Mesenteric fat pad (tissue), 1 donor: ENCODE data around the gene SMOC2. TPM values are rescaled to one million over a fixed set of nuclear protein-coding genes. Genes with fewer than 3 reads are reported as not detected.
"Not testable (repeated sequence)": the region's sequence is repeated elsewhere in the genome, so short reads cannot be mapped to it uniquely, and the experiment has no call there.

Experiments
- DNase-seq: peaks from one replicate; pipeline ENCODE4 v3.0.0-alpha.2; 2020; ENCODE audit warnings: low spot score
- total RNA-seq: library from RNA; stranded (reverse); fragmentation: NEBNext Ultra II Directional; extraction: Animal tissue kit (Norgen Biotek cat#: 25700); gene quantifications from one replicate; pipeline ENCODE4 v1.2.1, GENCODE V29; 2021
- donor health status: DM: yes; HTN: yes; CAD: no.

The SMOC2 gene
- total RNA-seq, 1 donor from 2014 or later: 46.3 TPM

DNA sequence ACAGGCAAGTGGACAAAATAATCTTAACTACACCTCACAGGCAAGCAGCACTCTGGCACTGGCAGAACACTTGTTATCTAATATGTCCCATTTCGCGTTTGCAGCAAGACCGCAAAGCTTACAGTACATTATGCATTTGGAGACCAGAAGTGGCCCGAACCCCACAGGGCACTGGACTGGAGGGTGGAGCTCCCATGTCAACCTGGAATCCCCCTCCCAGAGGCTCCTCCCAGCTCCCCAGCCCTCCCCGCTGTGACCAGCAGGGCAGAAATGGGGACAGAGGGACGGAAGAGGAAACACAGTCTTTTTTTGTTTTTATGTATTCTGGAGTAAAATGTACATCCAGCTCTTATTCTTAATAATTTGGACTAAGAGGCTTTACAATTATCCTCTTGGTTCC lies 263.7 kb downstream of the SMOC2 start:
- DNase-seq: no peak

DNA sequence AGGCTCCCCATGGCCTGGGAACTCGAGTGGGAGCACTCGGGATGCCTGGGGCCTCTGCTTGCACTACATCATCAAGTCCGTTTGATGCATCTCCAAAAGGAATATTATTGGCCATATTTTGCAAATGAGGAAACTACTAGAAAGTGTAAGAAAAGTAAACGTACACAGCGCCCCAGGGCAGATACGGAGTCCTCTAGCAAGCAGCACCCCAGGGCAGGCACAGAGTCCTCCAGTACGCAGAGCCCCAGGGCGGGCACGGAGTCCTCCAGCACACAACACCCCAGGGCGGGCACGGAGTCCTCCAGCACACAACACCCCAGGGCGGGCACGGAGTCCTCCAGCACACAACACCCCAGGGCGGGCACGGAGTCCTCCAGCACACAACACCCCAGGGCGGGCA lies 264.3 kb downstream of the SMOC2 start:
- DNase-seq: not testable (repeated sequence)

DNA sequence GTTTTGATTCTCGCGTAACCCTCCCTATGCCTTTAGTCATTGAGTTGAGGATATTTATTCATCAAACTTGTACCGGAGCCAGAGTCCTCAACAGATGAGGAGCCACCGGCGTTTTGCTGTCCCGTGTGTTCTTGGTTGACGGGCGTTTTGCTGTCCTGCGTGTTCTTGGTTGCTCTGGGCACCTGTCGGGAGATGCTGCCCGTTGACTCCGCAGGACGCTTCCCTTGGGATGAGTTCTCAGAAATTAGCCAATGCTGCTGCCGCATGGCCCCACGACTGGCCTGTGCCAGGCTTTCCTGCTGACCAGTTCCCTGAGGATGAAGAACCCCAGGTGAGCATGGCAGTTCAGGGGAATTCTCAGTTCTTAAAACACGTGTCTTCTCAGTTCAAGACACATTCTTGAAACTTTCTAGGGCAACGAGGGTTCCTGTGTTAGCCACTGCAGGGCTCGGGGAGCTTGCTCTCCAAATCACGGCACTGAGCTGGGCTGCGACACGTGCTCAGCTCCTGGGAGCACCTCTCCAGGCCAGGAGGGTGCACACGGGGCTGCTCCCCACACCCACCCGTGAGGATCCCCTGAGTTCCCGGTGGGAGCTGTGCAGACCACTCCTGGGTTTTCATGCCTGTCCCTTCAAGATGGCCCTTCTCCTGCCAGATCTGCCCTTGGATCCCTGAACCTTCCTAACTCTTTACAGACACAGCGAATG lies 265.6 kb downstream of the SMOC2 start:
- no peak for DNase-seq

DNA sequence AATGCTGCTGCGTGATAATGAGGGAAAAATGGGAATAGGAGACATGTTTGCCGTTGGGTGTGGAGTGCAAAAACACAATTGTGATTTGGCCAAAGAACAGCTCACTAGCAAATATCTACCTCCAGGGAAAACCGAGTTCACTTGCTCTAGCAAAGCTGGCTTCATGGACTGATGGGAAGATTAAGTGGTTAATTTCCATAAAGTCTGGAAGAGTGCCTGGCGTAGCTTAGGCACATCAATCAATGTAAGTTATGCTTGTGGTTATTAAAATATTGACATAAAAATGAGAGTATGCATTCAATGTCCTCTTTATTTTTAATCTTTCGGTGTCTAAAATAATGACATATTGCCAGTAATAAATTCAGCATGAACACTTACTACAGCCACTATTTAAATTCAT lies 267.5 kb downstream of the SMOC2 start:
- DNase-seq: no peak

DNA sequence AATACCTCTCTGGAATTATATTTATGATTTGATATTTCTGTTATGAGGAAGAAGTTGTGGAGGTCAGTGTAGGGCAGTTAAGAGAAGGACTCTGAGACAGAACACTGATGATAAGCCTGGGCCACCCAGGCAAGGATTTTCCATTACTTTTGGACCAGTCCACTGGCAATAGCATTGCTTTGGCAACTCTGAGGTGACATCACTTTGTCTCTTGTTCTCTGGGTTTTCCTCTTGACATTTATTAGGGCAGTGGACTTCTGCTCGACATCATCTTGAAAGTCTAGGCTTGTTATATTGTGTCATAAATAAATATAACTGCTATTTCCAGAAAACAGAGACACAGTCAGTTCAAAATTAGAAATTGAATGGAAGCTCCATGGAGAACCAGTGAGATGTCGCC lies 268.0 kb downstream of the SMOC2 start:
- DNase-seq: no peak

DNA sequence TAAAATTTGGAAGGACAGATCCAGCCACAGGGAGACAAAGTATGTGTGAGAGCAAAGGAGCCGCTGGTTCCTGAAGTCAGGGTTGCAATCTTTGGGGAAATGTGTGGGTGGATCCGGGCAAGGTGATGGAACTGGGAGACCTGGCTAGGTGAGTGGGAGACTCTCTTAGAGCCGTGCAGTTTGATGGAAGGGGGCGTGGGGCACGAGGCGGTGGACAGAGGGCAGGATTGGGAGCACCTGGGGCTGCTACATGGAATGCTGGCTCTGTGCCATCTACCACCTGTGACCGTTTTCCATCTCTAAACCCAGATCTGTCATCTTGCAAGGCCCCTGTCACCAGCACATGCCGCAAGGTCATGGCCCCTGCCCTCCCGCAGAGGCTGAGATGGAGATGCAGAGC lies 268.4 kb downstream of the SMOC2 start:
- DNase-seq: no peak

DNA sequence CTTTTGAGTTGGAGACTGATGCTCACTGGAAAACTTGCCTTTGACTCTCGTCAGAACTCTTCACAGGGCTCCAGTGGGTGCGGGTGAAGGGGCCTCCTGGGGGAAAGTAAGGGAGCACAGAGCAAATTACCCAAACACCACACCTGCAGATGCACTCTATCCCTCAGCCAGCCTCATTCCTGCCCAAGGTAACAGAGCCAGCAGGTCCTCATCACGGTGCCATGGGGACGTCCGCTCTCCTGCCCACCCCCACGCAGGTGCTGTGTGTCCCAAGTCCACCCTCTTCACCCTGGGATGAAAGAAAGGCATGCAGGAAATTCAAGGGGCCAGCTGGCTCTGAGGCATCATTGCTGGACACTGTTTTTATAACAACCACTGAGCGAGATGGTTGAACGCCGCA lies 269.0 kb downstream of the SMOC2 start:
- no peak for DNase-seq

DNA sequence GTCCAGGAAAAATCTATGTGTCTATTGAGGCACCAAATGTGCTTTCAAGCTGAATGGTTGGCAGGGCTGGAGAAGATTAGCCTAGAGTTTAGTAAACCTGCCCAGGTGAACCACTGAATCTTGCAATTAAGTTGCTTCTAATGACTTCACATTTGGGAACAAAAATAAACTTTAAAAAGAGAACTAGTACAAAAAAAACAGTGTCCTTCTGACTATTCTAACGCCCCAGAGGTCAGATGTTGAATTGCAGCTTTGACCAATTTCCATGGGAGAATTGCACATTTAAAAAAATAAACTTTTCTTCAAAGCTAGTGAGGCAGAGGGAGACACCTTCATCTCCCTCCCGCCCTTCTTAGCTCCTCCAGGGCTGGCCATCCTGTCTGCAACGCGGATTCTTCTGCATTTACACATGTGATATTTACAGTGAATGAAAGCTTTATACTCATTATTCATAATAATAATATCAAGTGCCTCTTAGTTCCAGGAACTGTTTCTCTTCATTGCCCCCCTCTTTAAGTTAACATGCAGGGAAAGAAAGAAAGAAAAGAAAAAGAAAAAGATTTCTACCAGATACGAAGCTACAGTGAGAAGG lies 270.2 kb downstream of the SMOC2 start:
- no peak for DNase-seq

DNA sequence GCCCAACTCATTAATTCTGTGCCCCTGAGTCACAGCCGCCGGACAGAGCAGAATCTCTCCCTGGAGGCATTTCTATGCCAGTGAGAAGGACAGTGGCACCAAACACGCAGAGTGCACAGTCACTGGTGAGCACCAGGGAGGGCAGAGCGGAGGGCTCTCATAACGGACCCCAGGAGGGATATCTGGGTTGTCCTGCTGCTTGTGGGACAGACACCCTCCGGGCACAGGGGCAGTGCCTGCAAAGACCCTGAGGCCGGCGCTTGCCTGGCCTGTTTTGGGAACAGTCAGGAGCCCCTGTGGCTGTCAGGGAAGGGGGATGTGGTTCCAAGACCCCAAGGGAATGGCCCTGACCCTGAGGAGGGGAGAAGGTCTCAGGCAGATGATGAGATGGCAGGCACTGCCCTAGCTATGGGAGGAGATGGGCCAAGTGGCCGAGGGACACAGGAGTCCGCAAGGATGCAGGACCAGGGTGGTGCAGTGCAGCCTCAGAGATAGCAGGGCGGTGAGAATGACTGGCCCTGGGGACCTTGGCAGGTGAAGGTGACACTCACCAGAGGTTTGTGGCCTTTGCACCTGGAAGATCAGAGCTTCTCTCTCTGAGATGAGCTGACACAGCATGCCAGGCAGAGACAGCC lies 270.8 kb downstream of the SMOC2 start:
- no peak for DNase-seq

DNA sequence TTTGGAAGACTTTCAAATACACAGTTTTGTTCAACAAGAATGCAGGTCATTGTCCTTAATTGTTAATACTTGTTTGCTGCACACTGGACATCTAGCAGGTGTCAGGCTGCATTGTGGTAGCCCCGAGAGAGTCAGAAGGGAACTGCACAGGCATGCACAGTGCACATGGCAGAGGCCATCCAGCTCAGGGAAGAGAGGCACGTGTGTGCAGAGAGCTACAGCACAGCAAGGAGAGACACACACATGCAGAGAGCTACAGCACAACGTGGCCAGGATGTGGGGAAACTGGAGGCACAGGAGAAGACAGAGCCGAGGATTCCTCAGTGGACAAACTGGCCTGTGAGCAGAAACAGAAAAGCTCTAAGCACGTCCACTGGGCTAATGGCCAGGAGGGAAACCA lies 272.0 kb downstream of the SMOC2 start:
- peak; percentile 77 for DNase-seq

DNA sequence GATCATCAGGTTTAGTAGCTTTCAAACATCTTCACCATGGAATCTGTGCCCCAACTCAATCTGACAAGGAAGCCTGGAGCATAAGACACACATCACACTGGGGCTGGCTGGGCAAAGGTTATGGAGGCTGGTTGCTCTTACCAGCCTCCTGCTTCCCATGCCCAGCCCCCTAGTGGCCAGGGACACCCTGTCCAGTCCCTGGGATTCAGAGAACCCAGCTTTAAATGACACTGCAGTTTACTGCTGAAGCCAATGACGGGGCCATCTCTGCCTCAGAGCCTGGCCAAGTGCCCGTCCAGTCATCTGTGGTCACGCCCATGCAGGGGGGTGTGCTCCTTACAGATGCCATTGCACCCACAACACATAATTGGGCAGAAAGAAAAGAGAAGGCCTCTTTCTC lies 272.9 kb downstream of the SMOC2 start:
- DNase-seq: peak; percentile 60

DNA sequence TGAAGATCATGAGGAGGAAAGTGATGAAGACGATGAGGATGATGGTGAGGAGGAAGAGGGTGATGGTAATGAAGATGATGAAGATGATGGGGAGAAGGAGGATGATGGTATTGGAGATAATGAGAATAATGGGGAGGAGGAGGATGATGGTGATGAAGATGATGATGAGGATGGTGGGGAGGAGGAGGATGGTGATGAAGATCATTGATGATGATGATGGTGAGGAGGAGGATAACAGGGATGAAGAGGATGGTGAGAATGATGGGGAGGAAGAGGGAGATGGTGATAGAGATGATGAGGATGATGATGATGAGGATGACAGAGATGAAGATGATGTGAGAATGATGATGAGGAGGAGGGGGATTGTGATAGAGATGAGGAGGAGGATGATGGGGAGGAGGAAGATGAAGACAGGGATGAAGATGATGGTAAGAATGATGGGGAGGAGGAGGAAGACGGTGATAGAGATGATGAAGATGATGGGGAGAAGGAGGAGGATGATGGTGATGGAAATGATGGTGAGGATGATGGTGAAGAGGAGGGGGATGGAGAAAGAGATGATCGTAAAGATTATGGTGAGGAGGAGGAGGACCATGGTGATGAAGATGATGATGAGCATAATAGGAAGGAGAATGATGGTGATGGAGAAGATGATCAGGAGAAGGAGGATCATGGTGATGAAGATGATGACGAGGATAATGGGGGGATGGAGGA lies 273.7 kb downstream of the SMOC2 start:
- no peak for DNase-seq

DNA sequence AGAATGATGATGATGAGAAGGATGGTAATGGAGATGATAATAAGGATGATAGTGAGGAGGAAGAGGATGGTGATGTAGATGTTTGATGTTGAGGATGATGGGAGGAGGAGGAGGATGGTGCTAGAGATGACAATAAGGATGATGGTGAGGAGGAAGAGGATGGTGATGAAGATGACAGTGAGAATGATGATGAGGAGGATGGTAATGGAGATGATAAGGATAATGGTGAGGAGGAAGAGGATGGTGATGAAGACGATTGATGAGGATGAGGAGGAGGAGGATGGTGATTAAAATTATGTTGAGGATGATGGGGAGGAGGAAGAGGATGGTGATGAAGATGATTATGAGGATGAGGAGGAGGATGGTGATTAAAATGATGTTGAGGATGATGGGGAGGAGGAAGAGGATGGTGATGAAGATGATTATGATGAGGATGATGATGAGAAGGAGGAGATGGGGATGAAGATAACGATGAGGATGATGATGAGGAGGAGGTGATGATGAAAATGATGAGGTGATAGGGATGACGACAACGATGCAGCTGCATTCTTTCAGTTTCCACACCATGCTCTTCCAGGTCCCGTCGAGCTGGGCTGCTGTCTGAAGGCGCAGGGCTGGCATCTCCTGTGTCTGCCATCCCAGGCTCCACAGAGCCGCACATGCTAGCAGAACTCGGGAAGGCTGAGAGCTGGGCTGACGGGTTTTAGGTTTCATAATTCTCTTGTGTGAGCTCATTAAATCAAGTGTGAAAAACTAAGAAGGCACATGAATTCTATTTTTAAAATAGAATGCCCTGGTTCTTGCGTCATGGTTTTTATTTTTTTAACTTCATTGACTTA lies 274.9 kb downstream of the SMOC2 start:
- DNase-seq: no peak

DNA sequence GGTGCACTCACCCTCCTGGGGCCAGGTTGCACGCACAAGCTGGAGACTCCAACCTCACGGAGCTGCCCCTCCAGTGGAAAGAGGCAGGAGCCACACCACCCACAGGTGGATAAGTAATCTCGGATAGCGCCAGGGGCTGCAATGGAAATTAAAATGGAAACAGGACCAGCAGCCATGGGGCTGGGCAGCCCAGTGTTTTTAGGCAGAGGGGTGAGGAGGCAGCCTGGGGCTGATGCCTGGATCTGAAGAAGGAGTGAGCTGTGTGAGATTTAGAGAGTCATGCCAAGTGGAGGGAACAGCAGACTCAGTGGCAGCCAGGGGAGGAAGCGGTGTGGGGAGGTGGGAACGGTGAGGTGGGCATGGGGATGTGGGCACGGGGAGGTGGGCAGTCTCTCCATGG lies 275.6 kb downstream of the SMOC2 start:
- DNase-seq: no peak

DNA sequence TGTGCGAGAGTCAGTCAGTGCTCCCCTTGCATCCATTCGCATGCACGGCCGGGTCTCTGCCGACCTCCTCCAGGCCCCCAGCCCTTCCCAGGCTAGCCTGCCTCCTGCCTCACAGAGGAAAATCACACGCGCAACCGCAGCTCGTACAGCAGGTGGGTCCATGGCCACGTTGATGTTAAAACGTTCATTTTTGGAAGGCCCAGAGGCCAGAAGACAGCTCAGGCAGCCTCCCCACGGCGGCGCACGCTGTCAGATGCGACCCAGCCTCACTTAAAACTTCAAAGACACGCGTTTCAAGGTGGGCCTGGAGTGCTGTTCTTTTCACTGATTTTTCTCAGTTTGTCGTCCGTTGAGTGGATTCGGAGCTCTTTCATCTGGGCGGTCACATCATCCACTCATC lies 276.5 kb downstream of the SMOC2 start:
- no peak for DNase-seq

Other genes with a start within 250 kb of the SMOC2 start
- 0.48 TPM for gene DACT2, start 121.4 kb upstream of the SMOC2 start, total RNA-seq